IMR-90 (cell line): ENCODE results near the gene ASB16. TPM values are rescaled to one million over a fixed set of nuclear protein-coding genes. Genes with fewer than 3 reads are reported as not detected.

Source experiments
- ATAC-seq: fragments of 200-7000 bp; cut with Tn5 transposase; 2 replicates; pipeline ENCODE4 v1.9.1; 2020; ENCODE audit warnings: low read depth, mild to moderate bottlenecking, moderate library complexity
- BruUV-seq: library from RNA; stranded (reverse); fragments of 400-500 nt; replicated peaks from 2 replicates; lab custom pipeline; 2021; lab: Mats Ljungman, UMichigan
- CTCF ChIA-PET: fragments of 300-600 bp; formaldehyde crosslinking; extraction: SDS; loops from one replicate; lab custom pipeline; 2021; ENCODE audit warnings: antibody characterized with exemption; lab: Yijun Ruan, JAX
- POLR2A ChIA-PET: fragments of 300-600 bp; sonication (Branson Sonifier 250); formaldehyde crosslinking; loops from one replicate; lab custom pipeline; 2022; ENCODE audit warnings: antibody characterized with exemption; ENCODE audit not compliant: unreplicated experiment; lab: Charles Lee
- DNase-seq: peaks from one replicate; pipeline ENCODE4 v3.0.0; 2013
- H2AFZ ChIP-seq: replicated peaks from 2 replicates; pipeline ENCODE3; 2013; ENCODE audit warnings: low read length, mild to moderate bottlenecking; ENCODE audit not compliant: poor library complexity
- H2AK5ac ChIP-seq: 2 replicates; pipeline ENCODE4 v1.6.1; 2013; ENCODE audit warnings: low read depth, low read length, inconsistent platforms
- H2AK9ac ChIP-seq: replicated peaks from 2 replicates; pipeline ENCODE3; 2013; ENCODE audit warnings: mild to moderate bottlenecking, low read depth, low read length, moderate library complexity; ENCODE audit not compliant: poor library complexity
- H2BK120ac ChIP-seq: 2 replicates; pipeline ENCODE4 v1.6.1; 2013; ENCODE audit warnings: low read depth, low read length, inconsistent platforms
- H2BK15ac ChIP-seq: 3 replicates; pipeline ENCODE4 v1.6.1; 2013; ENCODE audit warnings: low read depth, low read length, inconsistent platforms
- H2BK20ac ChIP-seq: 2 replicates; pipeline ENCODE4 v1.6.1; 2013; ENCODE audit warnings: low read depth, mild to moderate bottlenecking, inconsistent platforms, low read length, moderate library complexity
- H2BK5ac ChIP-seq: 2 replicates; pipeline ENCODE4 v1.6.1; 2013; ENCODE audit warnings: mild to moderate bottlenecking, low read depth, low read length, inconsistent platforms; ENCODE audit not compliant: poor library complexity, severe bottlenecking
- H3K14ac ChIP-seq: replicated peaks from 2 replicates; pipeline ENCODE4 v1.6.1; 2013; ENCODE audit warnings: low read depth, low read length, inconsistent platforms
- H3K18ac ChIP-seq: 2 replicates; pipeline ENCODE4 v1.6.1; 2013; ENCODE audit warnings: low read depth, low read length, control low read depth
- H3K23ac ChIP-seq: 2 replicates; pipeline ENCODE4 v1.6.1; 2013; ENCODE audit warnings: low read depth, low read length, inconsistent platforms
- H3K27ac ChIP-seq: 2 replicates; pipeline ENCODE4 v1.5.1; 2013; ENCODE audit warnings: mild to moderate bottlenecking, control low read depth, low read length; ENCODE audit not compliant: insufficient read depth
- H3K27me3 ChIP-seq: 2 replicates; pipeline ENCODE4 v1.6.1; 2013; ENCODE audit warnings: low read length; ENCODE audit not compliant: control insufficient read depth, insufficient read depth
- H3K36me3 ChIP-seq: 2 replicates; pipeline ENCODE4 v1.6.1; 2013; ENCODE audit warnings: low read length, mixed read lengths; ENCODE audit not compliant: control insufficient read depth, insufficient read depth
- H3K4ac ChIP-seq: 2 replicates; pipeline ENCODE4 v1.6.1; 2013; ENCODE audit warnings: low read depth, low read length, inconsistent platforms
- H3K4me1 ChIP-seq: 2 replicates; pipeline ENCODE4 v1.6.1; 2013; ENCODE audit warnings: low read length, mixed read lengths; ENCODE audit not compliant: control insufficient read depth, insufficient read depth
- H3K4me2 ChIP-seq: 2 replicates; pipeline ENCODE4 v1.6.1; 2013; ENCODE audit warnings: low read depth, mild to moderate bottlenecking, control low read depth, low read length, moderate library complexity
- H3K4me3 ChIP-seq: 2 replicates; pipeline ENCODE4 v1.5.1; 2013; ENCODE audit warnings: low read depth, mild to moderate bottlenecking, control low read depth, low read length, moderate library complexity; ENCODE audit not compliant: insufficient read depth
- H3K56ac ChIP-seq: 2 replicates; pipeline ENCODE4 v1.6.1; 2013; ENCODE audit warnings: low read length, inconsistent platforms; ENCODE audit not compliant: insufficient read depth; ENCODE audit errors: extremely low read depth
- H3K79me1 ChIP-seq, 2 experiments: 2 replicates each; pipeline ENCODE4 v1.6.1; 2013; ENCODE audit warnings: low read length in 2 of 2, inconsistent platforms in 1 of 2, low read depth in 1 of 2
- H3K9ac ChIP-seq: 2 replicates; pipeline ENCODE4 v1.6.1; 2013; ENCODE audit warnings: low read depth, low read length, control low read depth
- H3K9me1 ChIP-seq: 2 replicates; pipeline ENCODE4 v1.6.1; 2013; ENCODE audit warnings: low read length, inconsistent platforms; ENCODE audit not compliant: insufficient read depth
- H3K9me3 ChIP-seq: 2 replicates; pipeline ENCODE4 v1.6.1; 2013; ENCODE audit warnings: low read length; ENCODE audit not compliant: control insufficient read depth, insufficient read depth
- H4K20me1 ChIP-seq: 2 replicates; pipeline ENCODE4 v1.6.1; 2013; ENCODE audit warnings: low read length, inconsistent platforms; ENCODE audit not compliant: insufficient read depth
- H4K5ac ChIP-seq: 2 replicates; pipeline ENCODE4 v1.6.1; 2013; ENCODE audit warnings: mild to moderate bottlenecking, low read depth, low read length, control low read depth
- H4K8ac ChIP-seq, 2 experiments: 2 replicates each; pipeline ENCODE4 v1.6.1; 2013; ENCODE audit warnings: low read depth in 2 of 2, low read length in 2 of 2, control low read depth in 1 of 2, inconsistent platforms in 1 of 2
- H4K91ac ChIP-seq: 2 replicates; pipeline ENCODE4 v1.6.1; 2013; ENCODE audit warnings: low read depth, low read length, inconsistent platforms; ENCODE audit not compliant: insufficient read depth
- BHLHE40 ChIP-seq: fragments of 150-350 bp; IDR thresholded peaks from 2 replicates; pipeline ENCODE4 v1.6.1; 2016; ENCODE audit warnings: mild to moderate bottlenecking, low read depth, low read length
- CEBPB ChIP-seq: IDR thresholded peaks from 2 replicates; pipeline ENCODE4 v1.6.1; 2012; ENCODE audit warnings: low read depth, low read length, improper control_type of control experiment
- CTCF ChIP-seq: conservative IDR thresholded peaks from 2 replicates; pipeline ENCODE4 v1.5.1; 2012; ENCODE audit warnings: mild to moderate bottlenecking, low read depth, low read length, improper control_type of control experiment
- MAFK ChIP-seq: IDR thresholded peaks from 2 replicates; pipeline ENCODE4 v1.6.1; 2012; ENCODE audit warnings: low read depth, low read length, improper control_type of control experiment
- RAD21 ChIP-seq: IDR thresholded peaks from 2 replicates; pipeline ENCODE4 v1.6.1; 2012; ENCODE audit warnings: low read length, improper control_type of control experiment
- SMC3 ChIP-seq: fragments of 150-350 bp; IDR thresholded peaks from 2 replicates; pipeline ENCODE4 v1.6.1; 2016; ENCODE audit warnings: low read depth, mild to moderate bottlenecking, antibody characterized with exemption, low read length, moderate library complexity
- WGBS, 2 experiments: methylation state at CpG; one replicate each; pipeline versions ENCODE4 v1.1.5 to v1.1.7; 2013; ENCODE audit warnings: missing lambda C conversion rate in 2 of 2; ENCODE audit not compliant: insufficient read length in 1 of 2; ENCODE audit errors: extremely low coverage in 2 of 2; 5-methylcytosine and 5-hydroxymethylcytosine counted together
- dilution Hi-C: fragments of 300-500 bp; cut with HindIII; formaldehyde crosslinking; loops from one replicate; pipeline ENCODE4 v1.14.3; 2018; ENCODE audit warnings: low sequenced_read_pairs; ENCODE audit not compliant: unreplicated experiment
- in situ Hi-C: fragments of 300-500 bp; cut with MboI; formaldehyde crosslinking; loops from 3 replicates; pipeline ENCODE4 v1.14.3; 2019; ENCODE audit warnings: low sequenced_read_pairs, inconsistent platforms, mixed read lengths
- intact Hi-C: fragments of 100-400 bp; cut with micrococcal nuclease; formaldehyde crosslinking; loops from 2 replicates; pipeline ENCODE4 v1.10.0; 2022
- polyA plus RNA-seq, 3 experiments: library from polyadenylated mRNA; depleted of rRNA; stranded (reverse); fragments of >200 nt; gene quantifications; 2 replicates each; pipeline ENCODE4 v1.2.3, GENCODE V29; 2012; ENCODE audit warnings: low replicate concordance in 1 of 3
- total RNA-seq: library from RNA; depleted of rRNA; stranded (reverse); fragments of >200 nt; gene quantifications from 2 replicates; pipeline ENCODE4 v1.2.3, GENCODE V29; 2012

The ASB16 gene
- total and polyA plus RNA-seq, 2 of the 4 experiments (the other 2 are of a cell fraction): 0.05 TPM; not detected in 1

- TF ChIP-seq MAFK: no peak
These were observed 32.3 kb downstream of the ASB16 start (continued) for GRCh38 chr17:44202756-44203155.

GRCh38 chr17:44203731-44204440 lies 33.4 kb downstream of the ASB16 start:
- no TSS peak for BruUV-seq
- Histone ChIP-seq H4K91ac (no peak overlapping the region), H3K4me2 (no peak overlapping the region), H3K27me3 (no peaks in the 10 kb centered on the region), H2BK5ac (peak overlapping the region; percentile 4), H3K14ac (0 out of 2 replicates have a peak overlapping the region, but pooled peaks have one; percentile 17), H2BK20ac (no peak overlapping the region), H4K20me1 (peaks cover 16% of the 10 kb centered on the region; the same call in 1 of the 2 replicates), H3K4me1 (peaks cover 19% of the 10 kb centered on the region), H3K9ac (no peak overlapping the region), H3K23ac (no peak overlapping the region; the same call in 1 of the 2 replicates), H3K4me3 (no peak overlapping the region), H3K4ac (peak overlapping the region; percentile 20; the same call in 1 of the 2 replicates), H2BK120ac (no peak overlapping the region), H4K8ac (0 out of 4 replicates have a peak overlapping the region, but pooled peaks of 1 of the 2 experiments have one; percentile 29), H3K9me1 (peaks cover 26% of the 10 kb centered on the region), H3K27ac (no peak overlapping the region), H3K18ac (no peak overlapping the region), H2BK15ac (no peak overlapping the region), H2AFZ (peak overlapping the region; percentile 67), H3K79me1 (peaks cover 8 to 44% of the 10 kb centered on the region in 2 experiments; a peak in 3 of 4 replicates), H4K5ac (0 out of 2 replicates have a peak overlapping the region, but pooled peaks have one; percentile 10), H3K36me3 (peaks cover 22% of the 10 kb centered on the region), H3K9me3 (no peaks in the 10 kb centered on the region), H3K56ac (no peak overlapping the region), H2AK5ac (peak overlapping the region; percentile 71), H2AK9ac (no peak overlapping the region)
- ChIA-PET POLR2A (no interaction called here), CTCF (interaction anchor here (0.9 kb wide), 1 partner anchor 159 kb away, joined by 3 read pairs; no protein-coding TSS in a partner anchor)
- dilution Hi-C loops (no loop called here), in situ Hi-C loops (loop anchor here (25.0 kb wide), 2 partner anchors 308 to 433 kb away; partner anchors contain the start of gene GPATCH8), intact Hi-C loops (loop anchor here (5.0 kb wide), 3 partner anchors 123 to 318 kb away; partner anchors contain the start of gene GRN)
- ATAC-seq (no peak), DNase-seq (peak; percentile 31)
- TF ChIP-seq CEBPB (peak; percentile 87), SMC3 (peak; percentile 30; the same call in 1 of the 2 replicates), BHLHE40 (no peak), CTCF (peak; percentile 66), RAD21 (peak; percentile 49; the same call in 1 of the 2 replicates)
- 49% methylated on average over 7 of the region's 9 CpGs; no CpG with 5 or more reads in 1 of the 2 experiments for WGBS, 2 experiments
